NCI-H2081 (cell line): ENCODE data around the gene FCGR1A.
"Not testable (repeated sequence)": the region's sequence is repeated elsewhere in the genome, so short reads cannot be mapped to it uniquely, and the experiment has no call there.

Source experiments
- DNase-seq, 2 experiments: peaks; one replicate each; lab custom pipeline; 2025; lab: John Stamatoyannopoulos, UW

FCGR1A gene

DNA sequence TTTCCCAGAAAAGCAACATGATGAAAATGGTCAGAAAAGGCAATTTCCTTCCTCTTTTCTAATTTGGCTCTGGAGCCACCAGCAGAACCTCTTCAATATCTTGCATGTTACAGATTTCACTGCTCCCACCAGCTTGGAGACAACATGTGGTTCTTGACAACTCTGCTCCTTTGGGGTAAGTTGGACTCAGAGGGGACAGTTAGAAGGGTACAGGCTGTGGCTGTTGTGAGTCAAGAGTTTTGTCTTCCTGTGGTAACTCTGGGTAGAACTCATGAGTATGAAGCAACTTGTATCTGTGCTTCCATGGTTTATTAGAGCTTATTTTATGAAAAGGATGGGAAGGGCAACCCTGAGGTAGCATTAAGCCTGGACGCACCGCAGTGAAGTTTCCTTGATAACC, at the start of gene FCGR1A:
FCGR1A (plus strand) TSS at position 95 of the 400 bp plus-strand sequence; CDS start at position 145, 50 bp downstream.
- DNase-seq = not testable (repeated sequence)

DNA sequence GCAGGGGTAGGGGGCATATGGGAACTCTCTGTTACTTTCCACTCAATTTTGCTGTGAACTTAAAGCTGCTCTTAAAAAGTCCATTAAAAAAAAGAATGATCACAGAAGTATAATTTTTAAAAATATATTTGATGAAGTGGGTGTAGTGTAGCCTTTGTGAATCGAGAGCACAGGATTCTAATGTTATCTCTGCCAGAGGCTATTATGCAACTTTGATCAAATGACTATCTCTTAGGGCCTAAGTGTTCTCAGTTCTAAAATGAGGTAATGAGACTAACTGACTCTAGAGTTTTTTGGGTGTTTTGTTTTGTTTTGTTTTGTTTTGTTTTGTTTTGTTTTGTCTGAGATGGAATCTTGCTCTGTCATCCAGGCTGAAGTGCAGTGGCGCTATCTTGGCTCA, 49.7 kb upstream of the FCGR1A start:
- not testable (repeated sequence) for DNase-seq

DNA sequence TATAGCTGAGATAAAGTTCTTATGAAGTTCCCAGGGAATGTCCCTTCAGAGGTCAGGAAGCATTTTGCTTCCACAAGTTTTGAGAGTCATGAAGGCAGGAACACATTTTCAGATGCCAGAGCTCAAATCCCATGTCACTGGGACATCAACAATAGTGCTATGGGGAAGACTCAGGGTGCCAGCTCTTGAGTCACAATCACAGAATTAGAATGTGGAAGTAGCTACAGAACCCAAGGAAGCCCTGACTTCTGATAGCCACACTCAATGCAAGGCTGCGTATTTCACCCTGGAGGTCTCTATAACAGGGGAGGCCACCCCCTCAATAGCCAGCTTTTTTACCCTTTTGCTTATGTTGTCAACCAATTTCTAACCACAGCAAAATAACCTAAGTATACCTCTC, 47.8 kb upstream of the FCGR1A start:
- DNase-seq = not testable (repeated sequence)

GRCh38 chr1:149740148-149740581, 42.3 kb upstream of the FCGR1A start:
- peak in 1 of 2 experiments; percentile 20 for DNase-seq

- not testable (repeated sequence) for DNase-seq
Measured at GRCh38 chr1:149740590-149741230, 41.8 kb upstream of the FCGR1A start.

DNA sequence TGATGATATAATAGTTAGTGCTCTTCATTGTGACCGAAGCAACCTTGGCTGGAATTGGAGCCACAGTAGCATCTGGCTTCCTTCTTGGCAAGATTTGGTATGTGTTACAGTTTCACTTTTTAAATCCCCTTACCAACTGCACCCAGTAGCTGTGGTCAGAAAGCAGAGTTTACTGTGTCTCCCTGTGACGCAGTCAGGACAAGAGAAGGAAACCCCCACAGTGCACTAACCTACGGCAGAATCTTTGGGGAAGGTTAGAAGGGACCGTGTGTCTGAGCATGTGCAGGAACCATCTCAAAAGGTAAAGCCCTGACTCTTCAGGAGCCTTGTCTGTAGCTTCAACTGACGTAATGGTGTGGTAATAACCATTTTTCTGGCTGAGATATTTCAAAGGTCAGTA, 40.6 kb upstream of the FCGR1A start:
- DNase-seq = not testable (repeated sequence)

GRCh38 chr1:149746463-149747356, 35.8 kb upstream of the FCGR1A start:
- not testable (repeated sequence) for DNase-seq

- not testable (repeated sequence) for DNase-seq
Measured at GRCh38 chr1:149747359-149748143, 34.9 kb upstream of the FCGR1A start.

DNA sequence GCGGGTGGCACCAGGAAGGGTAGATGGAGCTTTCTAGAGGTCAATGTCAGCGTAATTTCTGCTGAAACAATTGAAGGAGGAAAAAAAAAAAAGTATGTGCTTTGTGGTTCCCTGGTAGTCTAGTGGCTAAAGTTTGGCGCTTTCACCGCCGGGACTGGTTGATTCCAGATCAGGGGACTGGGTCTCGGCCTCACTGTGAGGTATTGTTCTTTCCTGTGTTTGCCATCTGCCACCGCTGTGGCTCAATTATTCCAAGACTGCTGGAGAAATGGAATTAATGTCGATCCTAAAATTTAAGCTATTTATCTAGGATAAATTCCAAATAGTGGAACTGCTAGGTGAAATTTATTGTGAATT, 34.4 kb upstream of the FCGR1A start:
- not testable (repeated sequence) for DNase-seq

DNA sequence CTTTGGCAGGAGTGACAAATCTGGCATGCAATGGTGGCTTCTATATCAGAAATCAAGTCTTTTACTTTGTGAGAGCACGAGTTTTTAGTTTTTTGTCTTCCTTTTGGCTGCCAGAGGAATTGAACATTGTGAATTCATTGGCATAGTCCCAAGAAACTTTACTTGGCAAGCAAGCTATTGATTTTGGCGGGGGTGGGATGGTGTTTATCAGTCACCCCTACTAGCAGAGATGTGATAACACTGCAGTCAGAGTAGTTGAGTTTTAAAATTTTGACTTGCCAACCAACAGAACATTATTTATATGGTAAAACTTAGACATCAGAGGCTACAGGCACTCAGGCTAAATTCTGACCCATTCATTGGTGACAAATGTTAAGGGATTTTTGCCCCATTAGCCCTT, 31.9 kb upstream of the FCGR1A start:
- not testable (repeated sequence) for DNase-seq

GRCh38 chr1:149752186-149752585, 30.3 kb upstream of the FCGR1A start:
- not testable (repeated sequence) for DNase-seq

GRCh38 chr1:149753466-149753865, 29.0 kb upstream of the FCGR1A start:
- DNase-seq = not testable (repeated sequence)

- DNase-seq = not testable (repeated sequence)
Measured at GRCh38 chr1:149755294-149755693, 27.2 kb upstream of the FCGR1A start.

DNA sequence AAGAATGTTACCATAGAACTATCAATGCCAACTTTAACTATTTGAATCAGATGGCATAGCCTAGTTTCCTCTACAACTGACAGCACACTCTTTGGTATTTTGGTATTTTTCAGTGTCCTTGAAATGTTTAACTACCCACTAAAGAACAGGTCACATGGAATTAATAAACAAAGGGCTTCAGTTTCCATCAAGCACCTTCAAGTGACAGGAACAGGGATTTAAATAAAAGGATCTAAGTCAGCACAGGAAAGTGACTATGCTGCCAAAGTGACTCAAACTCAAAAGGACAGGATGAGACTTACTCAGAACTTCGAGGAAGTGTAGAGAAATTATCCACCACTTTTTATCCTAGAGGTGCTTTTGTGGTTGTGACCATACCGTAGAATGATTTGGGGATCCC, 20.2 kb upstream of the FCGR1A start:
- not testable (repeated sequence) for DNase-seq

- DNase-seq = not testable (repeated sequence)
Measured at GRCh38 chr1:149764087-149764800, 18.2 kb upstream of the FCGR1A start.

DNA sequence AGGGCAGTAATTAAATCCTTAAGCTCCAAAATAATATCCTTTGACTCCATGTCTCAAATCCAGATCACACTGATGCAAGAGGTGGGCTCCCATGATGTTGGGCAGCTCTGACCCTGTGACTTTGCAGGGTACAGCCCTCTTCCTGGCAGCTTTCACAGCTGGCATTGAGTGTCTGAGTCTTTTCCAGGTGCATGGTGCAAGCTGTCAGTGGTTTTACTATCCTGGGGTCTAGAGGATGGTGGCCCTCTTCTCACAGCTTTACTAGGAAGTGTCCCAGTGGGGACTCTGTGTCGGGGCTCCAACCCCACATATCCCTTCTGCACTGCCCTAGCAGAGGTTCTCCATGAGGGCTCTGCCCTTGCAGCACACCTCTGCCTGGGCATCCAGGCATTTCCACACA, 16.3 kb upstream of the FCGR1A start:
- DNase-seq = not testable (repeated sequence)

- DNase-seq = not testable (repeated sequence)
Measured at GRCh38 chr1:149769216-149769615, 13.3 kb upstream of the FCGR1A start.

DNA sequence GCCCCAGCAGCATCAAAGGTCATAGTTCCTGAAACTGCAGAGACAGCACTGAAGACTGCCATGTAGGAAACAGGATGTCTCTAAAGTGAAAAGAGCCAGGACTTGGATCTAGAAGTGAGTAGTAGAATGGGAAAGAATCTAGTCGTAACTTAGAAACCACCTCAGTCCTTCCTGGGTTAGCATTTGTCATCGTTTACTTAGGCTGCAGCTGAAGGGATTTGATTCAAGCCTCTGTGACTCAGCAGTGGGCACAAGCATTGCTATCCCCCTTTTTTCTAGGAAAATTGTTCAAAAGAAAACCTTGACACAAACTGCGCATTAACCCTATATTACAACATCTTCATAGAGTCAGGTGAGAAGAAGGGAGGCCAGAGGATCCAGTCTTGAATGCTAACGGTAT, 11.8 kb upstream of the FCGR1A start:
- DNase-seq = not testable (repeated sequence)

DNA sequence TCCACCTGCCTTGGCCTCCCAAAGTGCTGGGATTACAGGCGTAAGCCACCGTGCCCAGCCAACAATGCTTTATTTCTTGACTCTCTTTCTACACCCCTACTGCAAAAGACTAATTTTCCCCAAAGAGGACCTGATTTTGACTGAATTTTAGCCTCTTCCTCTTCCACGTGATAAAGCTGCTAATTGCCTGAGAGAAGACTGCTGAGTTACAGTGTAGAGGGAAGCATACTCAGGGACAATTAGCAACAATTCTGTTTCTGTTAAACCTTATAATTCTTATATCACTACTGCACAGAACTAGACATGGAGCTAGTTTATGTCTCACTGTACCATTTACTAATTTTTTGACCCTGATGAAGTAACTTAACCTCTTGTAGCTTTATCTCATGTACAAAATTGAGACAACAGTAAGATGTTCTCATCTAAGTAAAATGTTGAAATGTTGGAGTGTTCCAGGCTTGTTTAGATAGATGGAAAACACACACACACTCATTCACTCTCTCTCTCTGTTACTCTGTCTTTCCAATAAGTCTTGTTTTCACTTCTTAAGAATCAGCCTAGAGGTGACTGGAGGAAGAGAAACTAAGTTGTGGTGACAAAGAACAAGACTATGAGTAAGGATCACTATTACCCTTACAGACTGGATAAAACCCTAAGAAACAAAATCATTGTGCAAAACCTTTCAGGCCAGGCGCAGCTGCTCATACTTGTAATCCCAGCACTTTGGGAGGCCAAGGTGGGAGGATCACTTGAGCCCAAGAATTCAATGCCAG, 10.7 kb upstream of the FCGR1A start:
- DNase-seq = not testable (repeated sequence)

DNA sequence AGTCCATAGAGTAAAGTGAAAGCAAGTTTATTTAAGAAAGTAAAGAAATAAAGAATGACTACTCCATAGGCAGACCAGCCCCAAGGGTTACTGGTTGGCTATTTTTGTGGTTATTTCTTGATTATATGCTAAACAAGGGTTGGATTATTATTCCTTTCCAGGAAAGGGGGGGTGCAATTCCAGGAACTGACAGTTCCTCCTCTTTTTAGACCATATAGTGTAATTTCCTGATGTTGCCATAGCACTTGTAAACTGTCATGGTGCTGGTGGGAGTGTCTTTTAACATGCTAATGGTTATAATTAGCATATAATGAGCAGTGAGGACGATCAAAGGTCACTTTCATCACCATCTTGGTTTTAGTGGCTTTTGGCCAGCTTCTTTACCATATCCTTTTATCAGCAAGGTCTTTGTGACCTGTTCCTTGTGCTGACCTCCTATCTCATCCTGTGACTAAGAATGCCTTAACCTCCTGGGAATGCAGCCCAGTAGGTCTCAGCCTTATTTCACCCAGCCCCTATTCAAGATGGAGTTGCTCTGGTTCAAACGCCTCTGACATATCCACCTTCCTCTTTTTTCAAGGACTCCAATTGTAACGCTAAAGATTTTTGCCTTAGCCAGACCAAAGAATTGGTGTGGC, 6.9 kb upstream of the FCGR1A start:
- not testable (repeated sequence) for DNase-seq
